LNCAP (cell line): ENCODE measurements around the gene PYY.

Experiments used
- CTCF ChIP-seq: fragments of 450-650 bp; IDR thresholded peaks from 2 replicates; pipeline ENCODE4 v1.5.1; 2017; ENCODE audit warnings: mild to moderate bottlenecking

PYY gene

GRCh38 chr17:43983515-43984411, 30.0 kb upstream of the PYY start:
- TF ChIP-seq CTCF = 0 out of 2 replicates have a peak, but pooled peaks have one; percentile 8

- no peak for TF ChIP-seq CTCF
Measured at GRCh38 chr17:43983196-43983514, 29.4 kb upstream of the PYY start.

DNA sequence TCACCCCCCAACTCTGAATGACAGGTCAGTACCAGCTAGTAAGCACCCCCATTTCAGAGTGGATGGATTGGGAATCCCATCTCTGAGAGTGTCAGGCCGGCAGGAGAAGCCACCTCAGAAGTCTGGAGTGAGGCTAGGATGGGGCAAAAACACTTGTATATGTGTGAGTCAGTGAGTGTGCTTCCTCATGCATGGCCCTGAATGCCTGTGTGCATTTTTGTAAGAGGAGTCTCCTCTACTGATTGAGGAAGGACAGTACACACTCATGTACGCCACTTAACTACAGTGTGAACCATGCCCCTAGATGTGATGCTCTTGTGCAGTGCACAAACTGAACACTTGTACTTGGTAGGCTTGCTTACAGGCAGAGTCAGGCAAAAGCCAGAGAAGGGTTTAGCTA, 28.4 kb upstream of the PYY start:
- TF ChIP-seq CTCF = no peak

GRCh38 chr17:43979671-43980070, 25.9 kb upstream of the PYY start:
- no peak for TF ChIP-seq CTCF

- no peak for TF ChIP-seq CTCF
Measured at GRCh38 chr17:43979011-43979410, 25.3 kb upstream of the PYY start.

DNA sequence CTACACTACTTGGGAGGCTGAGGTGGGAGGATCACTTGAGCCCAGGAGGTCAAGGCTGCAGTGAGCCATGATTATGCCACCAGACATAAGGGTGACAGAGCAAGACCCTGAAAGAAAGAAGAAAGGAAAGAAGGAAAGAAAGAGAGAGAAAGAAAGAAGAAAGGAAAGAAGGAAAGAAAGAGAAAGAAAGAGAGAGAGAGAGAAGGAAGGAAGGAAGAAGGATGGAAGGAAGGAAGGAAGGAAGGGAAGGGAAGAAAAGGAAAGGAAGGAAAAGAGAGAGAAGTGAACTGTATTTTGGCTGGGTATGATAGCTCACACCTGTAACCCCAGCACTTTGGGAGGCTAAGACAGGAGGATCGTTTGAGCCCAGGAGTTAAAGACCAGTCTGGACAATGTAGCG, 24.3 kb upstream of the PYY start:
- no peak for TF ChIP-seq CTCF

GRCh38 chr17:43976963-43977837, 23.5 kb upstream of the PYY start:
- TF ChIP-seq CTCF = no peak
